Adrenal gland (tissue), 12 donors: ENCODE measurements around the gene RIN2. TPM values are rescaled to one million over a fixed set of nuclear protein-coding genes. Genes with fewer than 3 reads are reported as not detected.

Experiments used
- DNase-seq, 7 donors: peaks; one replicate each; pipeline ENCODE4 v3.0.0-alpha.2; 2019 to 2020
- H3K27ac ChIP-seq, 5 donors: fragments of 200-600 bp; sonication (generic) in 4 of 5; 1 replicate in 3 of 5; 2 replicates in 2 of 5; pipeline versions ENCODE4 v1.5.1 to v1.8.0; 2016 to 2020; ENCODE audit warnings: mild to moderate bottlenecking in 1 of 5
- H3K27me3 ChIP-seq: fragments of 200-600 bp; 2 replicates; pipeline ENCODE4 v1.8.0; 2021
- H3K36me3 ChIP-seq, 2 donors: fragments of 200-600 bp; replicated peaks in 1 of 2; 1 replicate in 1 of 2; 2 replicates in 1 of 2; pipeline versions ENCODE4 v1.5.1 to v1.8.0; 2018 to 2022
- H3K4me1 ChIP-seq, 2 donors: fragments of 200-600 bp; replicated peaks in 1 of 2; 1 replicate in 1 of 2; 2 replicates in 1 of 2; pipeline versions ENCODE4 v1.5.1 to v1.8.0; 2018 to 2021
- H3K4me3 ChIP-seq, 4 donors: fragments of 200-600 bp; sonication (generic) in 3 of 4; one replicate each; pipeline ENCODE4 v1.5.1; 2016 to 2018
- H3K9me3 ChIP-seq, 3 donors: fragments of 200-600 bp; sonication (generic) in 1 of 3; replicated peaks in 1 of 3; 1 replicate in 2 of 3; 2 replicates in 1 of 3; pipeline versions ENCODE4 v1.5.1 to v1.8.0; 2016 to 2021
- POLR2A ChIP-seq, 2 donors: fragments of 450-650 bp; IDR thresholded peaks; one replicate each; pipeline ENCODE4 v1.6.1; 2017; ENCODE audit warnings: antibody characterized with exemption in 2 of 2, mild to moderate bottlenecking in 2 of 2, moderate library complexity in 1 of 2
- WGBS, 4 donors: extraction: QIAGEN DNeasy Blood & Tissue Kit in 2 of 4; methylation state at CpG; one replicate each; pipeline versions ENCODE4 v1.1.5 to v1.1.7; 2013 to 2017; 5-methylcytosine and 5-hydroxymethylcytosine counted together
- intact Hi-C, 2 donors: fragments of 100-400 bp; cut with DNase I; formaldehyde crosslinking; loops; one replicate each; pipeline versions ENCODE4 v1.14.1 to v1.15.0; 2022 to 2023
- polyA plus RNA-seq, 3 donors: library from polyadenylated mRNA; stranded (reverse); fragments of 200-250 nt in 2 of 3; fragments of 350-450 nt in 1 of 3; fragmentation: Illumina TruSeq in 1 of 3; extraction: RNeasy Lipid Tissue Mini Kit (QIAGEN cat#74804) in 1 of 3; gene quantifications; one replicate each; pipeline ENCODE4 v1.2.3, GENCODE V29; 2013 to 2014
- total RNA-seq, 9 donors: library from RNA; depleted of rRNA in 4 of 9; stranded (reverse); fragments of >200 nt in 4 of 9; fragments of 120-200 nt in 1 of 9; fragmentation: NEBNext Ultra II Directional in 1 of 9; extraction: Animal tissue kit (Norgen Biotek cat#: 25700) in 1 of 9; gene quantifications; one replicate each; pipeline versions ENCODE4 v1.1.0 to v1.2.4, GENCODE V29; 2013 to 2023
- TF ChIP-seq, protein P1 (sequence below), 6 experiments: fragments of 450-650 bp in 4 of 6; fragments of 200-600 bp in 2 of 6; sonication (generic) in 1 of 6; IDR thresholded peaks; 1 replicate in 5 of 6; 2 replicates in 1 of 6; pipeline versions ENCODE4 v1.5.1 to v1.8.0; 2016 to 2021; ENCODE audit warnings: antibody characterized with exemption in 6 of 6, mild to moderate bottlenecking in 2 of 6, moderate library complexity in 1 of 6
- donor health status: healthy with polysubstance abuse.
- donor health status: Bipolar disorder and iron deficiency.
- donor health status: DM: yes; HTN: yes; CAD: no.
- donor health status: DM: no; HTN: no; CAD: no.
- donor health status: DM: no; HTN: no; CAD: no.
- donor health status: DM: yes; HTN: yes; CAD: no.

RIN2 gene
- total and polyA plus RNA-seq, 12 donors: 6.9 to 68.8 (median 40.6) TPM

DNA sequence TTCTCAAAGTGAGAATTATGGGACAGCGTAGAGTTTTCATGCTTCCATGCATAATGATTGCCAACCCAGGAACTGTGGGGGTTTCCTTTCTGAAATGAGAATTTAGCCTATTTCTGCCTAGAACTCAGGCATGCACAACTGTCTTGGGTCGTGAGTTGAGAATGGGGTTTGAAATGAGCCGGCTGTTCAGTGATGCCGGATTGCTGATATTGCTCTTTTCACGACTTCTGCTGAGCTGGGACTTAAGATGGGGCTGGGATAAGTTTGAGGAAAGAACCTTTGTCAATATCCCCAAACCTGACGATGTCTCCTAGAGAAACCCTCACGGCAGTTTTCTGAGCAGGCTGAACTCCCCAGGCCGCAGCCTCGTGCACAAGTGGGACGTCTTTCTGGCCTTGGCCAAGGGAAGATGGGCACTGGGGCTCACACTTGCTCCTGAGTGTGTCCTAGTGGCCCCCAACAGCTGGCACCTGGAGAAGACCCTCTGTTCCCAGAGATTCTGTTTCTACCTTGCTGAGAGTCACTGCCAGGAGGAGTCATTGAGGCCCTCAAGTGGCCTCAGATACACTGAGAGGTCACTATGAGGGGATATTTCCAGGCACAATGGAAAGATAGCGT, 34.1 kb upstream of the RIN2 start:
- Histone ChIP-seq H3K4me3 (no peak overlapping the region), H3K27me3 (no peaks in the 10 kb centered on the region), H3K27ac (no peak overlapping the region), H3K4me1 (no peaks in the 10 kb centered on the region), H3K9me3 (no peaks in the 10 kb centered on the region), H3K36me3 (no peaks in the 10 kb centered on the region)
- DNase-seq: no peak
- 85 to 92% (median 87%) methylated on average over 8 to 11 of the region's 11 CpGs for WGBS, 4 donors
- intact Hi-C loops: no loop called here
- TF ChIP-seq POLR2A (IDR thresholded peaks at IDR 0.05): no peak
- TF ChIP-seq, protein P1, sequence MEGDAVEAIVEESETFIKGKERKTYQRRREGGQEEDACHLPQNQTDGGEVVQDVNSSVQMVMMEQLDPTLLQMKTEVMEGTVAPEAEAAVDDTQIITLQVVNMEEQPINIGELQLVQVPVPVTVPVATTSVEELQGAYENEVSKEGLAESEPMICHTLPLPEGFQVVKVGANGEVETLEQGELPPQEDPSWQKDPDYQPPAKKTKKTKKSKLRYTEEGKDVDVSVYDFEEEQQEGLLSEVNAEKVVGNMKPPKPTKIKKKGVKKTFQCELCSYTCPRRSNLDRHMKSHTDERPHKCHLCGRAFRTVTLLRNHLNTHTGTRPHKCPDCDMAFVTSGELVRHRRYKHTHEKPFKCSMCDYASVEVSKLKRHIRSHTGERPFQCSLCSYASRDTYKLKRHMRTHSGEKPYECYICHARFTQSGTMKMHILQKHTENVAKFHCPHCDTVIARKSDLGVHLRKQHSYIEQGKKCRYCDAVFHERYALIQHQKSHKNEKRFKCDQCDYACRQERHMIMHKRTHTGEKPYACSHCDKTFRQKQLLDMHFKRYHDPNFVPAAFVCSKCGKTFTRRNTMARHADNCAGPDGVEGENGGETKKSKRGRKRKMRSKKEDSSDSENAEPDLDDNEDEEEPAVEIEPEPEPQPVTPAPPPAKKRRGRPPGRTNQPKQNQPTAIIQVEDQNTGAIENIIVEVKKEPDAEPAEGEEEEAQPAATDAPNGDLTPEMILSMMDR (IDR thresholded peaks at IDR 0.05): no peak

DNA sequence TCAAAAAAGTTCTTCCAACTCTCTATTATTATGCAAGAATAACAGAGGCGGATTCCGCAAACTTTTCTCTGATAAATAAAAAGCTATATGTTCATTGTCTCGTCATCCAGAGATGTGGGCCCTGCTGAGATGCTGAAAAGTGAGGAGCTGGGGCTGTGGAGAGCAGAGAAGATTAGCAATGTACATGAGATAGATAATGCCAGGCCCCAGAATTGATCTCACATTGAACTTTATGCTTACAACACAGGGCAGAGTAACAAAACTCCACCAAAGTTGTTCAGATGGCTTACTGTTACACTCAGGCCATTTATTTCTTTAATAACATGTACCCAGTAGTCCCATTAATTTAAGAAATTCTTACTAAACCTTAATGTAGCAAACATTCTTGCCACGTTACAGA, 32.7 kb upstream of the RIN2 start:
- intact Hi-C loops: no loop called here
- H3K36me3 ChIP-seq: no peaks in the 10 kb centered on the region
- H3K27ac ChIP-seq: no peak overlapping the region
- no peaks in the 10 kb centered on the region for H3K27me3 ChIP-seq
- H3K9me3 ChIP-seq: no peaks in the 10 kb centered on the region
- DNase-seq: no peak
- no peak for TF ChIP-seq POLR2A (IDR thresholded peaks at IDR 0.05)
- TF ChIP-seq, protein P1 (IDR thresholded peaks at IDR 0.05): no peak
- no peaks in the 10 kb centered on the region for H3K4me1 ChIP-seq
- no peak overlapping the region for H3K4me3 ChIP-seq
- WGBS, 4 donors: 89 to 96% (median 93%) methylated on average over 4 of the region's 4 CpGs

DNA sequence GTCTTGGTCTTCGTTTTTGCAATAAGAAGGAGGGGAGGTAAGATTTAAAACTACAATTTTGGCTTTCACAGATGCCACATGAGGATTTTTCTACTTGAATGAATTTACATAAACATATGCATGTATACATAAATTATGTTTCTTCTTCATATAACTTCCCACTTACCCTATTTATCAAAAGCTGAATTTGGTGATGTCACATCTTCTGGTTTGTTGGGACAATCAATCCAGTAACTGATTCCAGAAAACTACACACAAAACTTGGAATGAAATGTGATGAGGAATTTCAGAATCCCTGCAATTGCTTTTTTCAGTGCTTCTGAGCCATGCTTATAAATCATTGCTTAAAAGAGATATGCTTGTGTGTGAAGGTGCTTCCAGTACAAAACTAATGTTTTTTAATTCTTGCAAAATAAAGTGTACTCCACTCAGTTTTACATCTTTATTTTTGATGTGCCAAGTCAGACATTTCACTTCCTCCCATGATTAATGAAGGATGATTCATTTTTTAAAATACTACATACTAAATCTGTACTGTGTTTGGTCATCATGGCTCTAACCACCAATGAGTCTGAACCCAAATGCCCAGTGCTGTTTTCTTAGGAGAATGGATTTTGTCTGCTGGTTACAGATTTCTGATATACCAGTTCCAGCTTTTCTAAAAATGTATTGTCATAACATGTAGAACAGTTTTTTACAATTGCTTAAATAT, 32.1 kb upstream of the RIN2 start:
- H3K27me3 ChIP-seq: no peaks in the 10 kb centered on the region
- no peak for TF ChIP-seq POLR2A (IDR thresholded peaks at IDR 0.05)
- TF ChIP-seq, protein P1 (IDR thresholded peaks at IDR 0.05): no peak
- no peak for DNase-seq
- H3K4me3 ChIP-seq: no peak overlapping the region
- H3K36me3 ChIP-seq: no peaks in the 10 kb centered on the region
- WGBS, 4 donors: 86 to 92% (median 88%) methylated on average over 1 of the region's 1 CpG
- no peak overlapping the region for H3K27ac ChIP-seq
- no peaks in the 10 kb centered on the region for H3K4me1 ChIP-seq
- H3K9me3 ChIP-seq: no peaks in the 10 kb centered on the region
- intact Hi-C loops: no loop called here

DNA sequence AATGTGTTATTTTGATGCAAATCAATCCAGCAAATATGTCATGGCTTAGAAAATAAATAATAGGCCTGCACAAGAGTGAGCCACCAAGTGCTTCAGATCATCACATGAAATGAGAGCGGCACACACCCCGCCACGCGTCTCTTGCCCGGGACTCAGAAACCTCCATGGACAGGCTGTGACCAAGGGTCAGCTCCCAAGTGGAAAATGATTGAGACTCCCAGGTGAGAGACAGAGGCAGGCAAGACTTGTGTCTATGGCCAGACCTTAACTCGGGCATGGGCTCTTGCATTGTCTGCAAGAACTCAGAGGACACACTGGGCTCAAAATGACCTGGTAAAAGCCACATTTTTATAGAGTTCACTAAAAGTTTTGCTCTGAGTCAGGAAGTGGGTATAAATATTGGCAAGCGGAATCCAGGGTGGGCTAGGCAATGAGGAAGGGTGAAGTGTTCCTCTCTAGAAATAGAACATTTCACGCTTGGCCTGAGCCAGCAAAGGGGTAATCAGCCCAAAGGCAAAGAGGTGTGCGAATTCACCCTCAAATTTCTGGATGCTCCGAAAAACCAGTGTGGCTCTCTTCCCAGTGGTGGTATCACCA, 30.7 kb upstream of the RIN2 start:
- intact Hi-C loops: no loop called here
- Histone ChIP-seq H3K27me3 (no peaks in the 10 kb centered on the region), H3K36me3 (no peaks in the 10 kb centered on the region), H3K9me3 (no peaks in the 10 kb centered on the region), H3K4me1 (no peaks in the 10 kb centered on the region), H3K27ac (no peak overlapping the region), H3K4me3 (no peak overlapping the region)
- no peak for DNase-seq
- WGBS, 4 donors: 88 to 93% (median 91%) methylated on average over 7 to 10 of the region's 10 CpGs
- no peak for TF ChIP-seq POLR2A (IDR thresholded peaks at IDR 0.05)
- TF ChIP-seq, protein P1 (IDR thresholded peaks at IDR 0.05): no peak
